Measurements from ENCODE around the gene ST8SIA4.

ST8SIA4 gene

DNA sequence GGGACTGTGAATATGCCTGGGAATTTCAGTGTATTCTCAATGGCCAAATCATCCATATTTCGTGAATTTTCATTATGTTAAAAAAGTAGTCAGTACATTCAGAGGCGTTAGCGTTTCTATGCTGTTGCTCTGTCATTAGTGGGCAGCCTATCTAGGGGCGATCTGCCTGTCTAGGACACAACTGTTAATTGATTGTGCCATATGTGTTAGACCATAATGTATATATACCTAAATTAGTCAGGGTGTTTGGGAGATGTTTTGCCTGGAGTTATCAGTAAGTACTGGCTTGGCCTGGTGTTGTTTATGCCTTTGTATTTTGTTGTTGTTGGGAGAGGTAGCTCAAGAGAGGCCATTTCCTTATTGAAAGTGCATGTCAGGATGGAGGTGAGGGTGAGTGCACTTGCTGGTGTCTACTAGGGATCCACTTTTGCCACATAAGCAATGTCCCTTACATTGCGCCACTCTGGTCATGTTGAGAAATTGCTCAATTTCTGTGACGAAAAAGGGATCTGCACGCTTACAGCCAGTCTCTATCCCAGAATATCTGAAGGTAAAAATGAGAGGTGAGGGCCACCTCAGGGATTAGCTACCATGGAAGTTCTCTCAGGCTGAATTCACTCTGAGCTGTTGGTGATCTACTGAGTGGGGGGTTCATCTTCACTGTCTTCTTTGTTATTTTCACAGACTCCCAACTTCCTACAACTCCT, 123.3 kb downstream of the ST8SIA4 start:
- DNase-seq, result no peak

DNA sequence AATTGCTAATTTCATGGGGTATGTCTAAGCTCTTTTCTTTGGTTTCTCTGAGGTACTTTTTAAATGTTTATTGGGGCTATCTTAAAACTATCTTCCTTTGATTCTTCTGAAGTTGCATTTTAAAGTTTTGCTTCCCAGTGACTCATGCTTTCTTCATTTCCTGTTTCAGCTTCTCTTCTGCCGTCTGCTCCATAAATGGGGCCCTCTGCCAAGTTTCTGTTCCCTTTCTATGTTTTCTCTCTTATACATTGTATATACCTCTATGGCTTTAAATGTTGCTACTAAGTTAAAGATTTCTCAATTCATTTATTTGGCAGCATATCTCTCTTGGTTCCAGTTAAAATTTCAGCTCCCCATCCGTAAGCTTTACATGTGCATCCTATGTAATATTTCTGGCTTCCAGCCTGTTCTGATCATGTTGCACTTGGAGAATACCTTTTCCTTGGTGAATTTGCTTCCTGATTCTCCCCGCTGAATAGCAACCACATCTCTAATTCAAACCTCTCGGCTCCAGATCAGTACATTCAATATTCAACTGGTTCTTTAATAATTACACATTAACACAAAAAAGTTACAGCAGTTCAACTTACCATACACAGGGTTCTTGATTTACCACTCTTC, 125.3 kb downstream of the ST8SIA4 start:
- peak in 1 of 2 donors; percentile 4 for DNase-seq

DNA sequence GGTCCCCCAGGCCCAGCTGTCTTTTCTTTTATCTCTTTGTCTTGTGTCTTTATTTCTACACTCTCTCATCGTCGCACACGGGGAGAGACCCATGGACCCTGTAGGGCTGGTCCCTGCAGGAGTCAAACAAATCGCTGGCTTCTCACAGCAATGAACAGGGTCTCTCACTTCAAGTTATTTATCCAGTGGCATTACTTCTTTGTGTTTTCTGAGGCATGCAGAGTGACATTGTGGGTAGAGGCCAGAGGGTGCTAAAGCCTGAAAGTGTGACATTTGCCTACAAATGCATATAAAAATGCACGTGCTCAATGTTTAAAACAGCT, 127.6 kb downstream of the ST8SIA4 start:
- no peak for DNase-seq

DNA sequence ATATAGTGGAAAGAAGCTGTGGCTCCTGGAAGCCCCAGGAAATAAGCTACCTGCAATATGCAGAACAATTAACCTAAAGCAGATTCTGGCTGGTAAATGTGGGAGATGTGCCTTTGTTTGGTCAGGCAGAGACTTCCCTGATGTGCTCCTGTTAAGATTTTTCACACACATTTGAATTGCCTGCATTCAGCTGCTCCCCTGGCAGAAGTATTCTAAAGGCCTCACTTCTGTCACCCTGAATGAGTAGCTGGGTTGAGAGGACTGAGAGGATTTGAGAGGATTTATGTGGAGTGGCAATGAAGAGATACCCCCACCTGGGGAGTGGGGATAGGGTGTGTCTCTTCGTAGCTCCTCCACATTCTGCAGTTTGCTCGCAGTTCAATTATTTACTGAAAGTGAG, 130.5 kb downstream of the ST8SIA4 start:
- DNase-seq, result no peak

DNA sequence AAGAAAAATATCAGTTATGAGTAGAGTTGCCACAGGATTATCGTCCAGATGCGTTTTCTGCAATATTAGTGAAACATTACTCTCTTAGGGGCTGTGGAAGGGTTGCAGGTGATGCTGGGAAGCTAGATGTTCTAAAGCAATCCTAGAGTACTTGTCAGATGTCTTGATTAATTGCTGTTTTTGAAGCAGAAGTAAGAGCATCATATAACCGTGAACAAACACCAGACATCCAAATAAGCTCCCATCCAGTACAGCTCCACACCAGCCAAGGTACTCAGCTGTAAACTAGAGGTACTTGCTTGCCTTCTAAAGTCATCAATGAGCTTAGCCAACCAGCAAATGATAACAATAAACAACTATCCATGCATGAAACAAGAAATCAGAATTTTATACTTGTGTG, 131.1 kb downstream of the ST8SIA4 start:
- no peak for DNase-seq

DNA sequence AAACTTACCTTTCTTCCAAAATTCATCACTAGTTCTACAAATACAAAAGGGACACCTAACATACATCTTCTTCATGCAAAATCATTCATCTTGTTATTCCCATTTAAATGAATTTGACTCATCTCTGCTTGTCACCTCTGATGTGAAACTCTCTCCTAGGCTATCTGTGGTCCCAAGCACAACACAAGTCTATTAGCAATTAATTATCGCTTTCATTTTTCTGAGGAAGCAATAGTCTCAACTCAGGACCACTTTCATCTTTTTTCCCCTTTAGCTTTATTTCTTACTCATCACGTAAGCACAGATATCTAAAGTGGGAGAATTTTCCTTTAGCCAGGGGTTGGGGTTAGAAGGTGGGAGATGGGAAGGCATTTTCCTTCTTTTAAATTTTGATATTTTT, 131.9 kb downstream of the ST8SIA4 start:
- DNase-seq, result no peak

DNA sequence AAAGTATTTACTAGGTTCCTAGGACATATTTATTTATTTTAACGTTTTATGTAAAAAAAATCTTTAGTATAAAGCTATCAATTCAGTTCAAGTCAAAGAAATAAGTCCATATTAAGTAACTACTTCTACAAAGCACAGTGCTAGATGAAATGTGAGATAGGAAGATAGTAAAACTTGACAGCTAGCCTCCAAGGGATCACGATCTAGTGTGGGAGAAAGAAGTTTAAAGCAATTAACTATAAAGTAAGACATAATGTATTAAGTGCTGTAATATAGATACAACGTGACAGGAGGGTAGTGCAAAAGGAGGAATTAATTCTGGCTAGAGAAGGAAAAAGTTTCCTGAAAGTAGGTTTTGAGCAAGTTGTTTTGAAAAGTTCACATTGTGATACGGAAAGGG, 134.9 kb downstream of the ST8SIA4 start:
- no peak for DNase-seq

DNA sequence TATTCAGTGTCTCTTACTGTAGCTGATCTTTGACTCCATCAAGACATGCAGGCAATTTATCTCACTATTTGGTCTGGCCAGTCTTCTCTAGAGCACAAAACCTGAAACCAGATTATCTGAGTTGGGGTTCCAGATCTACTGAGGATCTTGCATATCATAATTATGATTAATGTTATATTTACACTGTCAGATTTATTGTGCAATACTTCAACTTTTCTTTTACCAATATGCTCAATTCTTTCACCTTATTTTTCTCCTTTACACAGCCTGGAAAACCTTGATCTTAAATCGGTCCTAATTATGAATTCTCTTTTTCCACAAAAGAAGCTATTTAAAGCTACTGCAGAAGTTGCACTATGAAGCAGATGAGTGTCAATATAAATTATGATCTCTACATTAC, 140.1 kb downstream of the ST8SIA4 start:
- no peak for DNase-seq

DNA sequence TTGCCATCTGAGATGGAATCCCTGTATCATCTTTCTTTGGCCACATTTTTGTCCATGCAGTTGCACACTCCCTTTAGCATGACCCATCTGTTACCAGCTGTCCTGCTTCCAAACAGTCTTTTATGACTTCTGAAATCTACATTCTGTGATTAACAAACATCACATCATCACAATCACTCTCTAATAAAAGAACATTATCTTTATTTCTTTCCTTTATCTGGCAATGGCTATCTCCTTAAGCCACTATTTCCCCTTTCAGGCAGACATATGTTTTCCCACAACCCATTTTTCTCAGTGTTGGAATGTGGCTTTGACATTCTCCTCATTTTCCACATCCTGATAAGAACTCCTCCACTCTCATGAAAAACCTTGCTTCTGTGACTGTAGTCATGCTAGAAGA, 141.0 kb downstream of the ST8SIA4 start:
- DNase-seq, result no peak

DNA sequence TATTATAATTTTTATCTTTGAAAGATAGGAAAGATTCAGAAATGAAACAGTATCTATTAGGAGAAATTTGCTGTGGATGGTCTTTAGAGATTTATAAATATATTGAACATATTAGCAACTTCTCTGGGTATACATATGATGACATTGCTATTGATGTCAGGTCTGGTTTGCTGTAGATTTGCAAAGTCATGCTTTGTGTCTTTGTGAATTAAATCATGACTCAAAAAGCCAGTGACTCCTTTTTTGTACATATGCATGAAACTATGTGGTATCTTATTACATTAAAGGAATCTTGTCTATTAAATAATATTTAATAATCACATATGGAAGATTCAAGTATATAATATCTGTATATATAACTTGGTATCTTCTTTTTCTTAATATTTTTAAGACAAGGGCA, 141.9 kb downstream of the ST8SIA4 start:
- no peak for DNase-seq

DNA sequence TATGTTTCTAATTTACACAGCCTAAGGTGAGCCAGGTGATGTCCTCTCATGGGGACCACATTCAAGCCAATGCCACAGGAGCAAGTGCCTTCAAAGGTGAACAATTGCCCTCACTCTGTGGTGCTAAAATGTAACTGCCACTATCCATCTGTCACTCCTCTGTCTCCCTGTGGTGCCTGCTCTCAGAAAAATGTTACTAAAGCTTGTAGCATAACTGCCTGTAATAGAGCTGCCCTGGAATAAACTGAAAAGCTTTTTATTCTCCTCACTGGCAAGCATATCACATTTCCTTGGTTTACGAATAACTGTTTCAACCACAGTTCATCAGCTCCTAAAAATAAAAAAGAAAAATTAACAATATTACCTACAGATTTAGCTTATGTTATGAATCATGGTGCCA, 142.4 kb downstream of the ST8SIA4 start:
- DNase-seq, result no peak

DNA sequence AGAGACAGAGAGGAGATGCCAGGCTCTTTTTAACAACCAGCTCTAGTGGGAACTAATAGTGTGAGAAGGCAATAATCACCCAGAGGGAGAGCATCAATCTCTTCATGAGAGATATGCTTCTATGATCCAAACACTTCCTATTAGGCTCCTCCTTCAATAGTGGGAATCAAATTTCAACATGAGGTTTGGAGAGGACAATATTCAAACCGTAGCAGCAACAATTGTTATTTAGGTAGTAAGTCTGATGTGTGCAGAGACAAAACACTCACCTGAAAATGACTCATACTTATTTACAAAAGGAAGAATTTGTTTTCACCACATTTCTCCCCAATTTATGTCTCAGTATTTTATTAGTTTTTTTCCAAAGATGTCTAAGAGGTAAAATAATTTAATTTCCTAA, 144.3 kb downstream of the ST8SIA4 start:
- DNase-seq, result no peak

DNA sequence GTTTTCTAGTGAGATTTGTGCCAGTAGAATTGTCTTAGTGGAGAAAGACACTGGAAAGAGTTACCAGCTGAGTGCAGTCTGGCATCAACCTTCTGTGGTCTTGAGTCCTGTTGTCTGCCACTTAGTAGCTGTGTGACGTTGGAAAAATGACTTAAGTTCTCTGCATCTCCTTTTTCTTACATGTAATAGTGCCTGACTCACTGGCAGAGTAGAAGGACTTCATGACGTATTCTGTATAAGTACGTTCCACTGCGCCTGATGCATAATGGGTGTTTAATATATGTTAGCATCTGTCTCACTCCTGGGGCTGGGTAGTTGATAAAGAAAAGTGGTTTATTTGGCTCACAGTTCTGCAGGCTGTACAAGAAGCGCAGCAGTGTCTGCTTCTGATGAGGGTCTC, 144.8 kb downstream of the ST8SIA4 start:
- no peak for DNase-seq

DNA sequence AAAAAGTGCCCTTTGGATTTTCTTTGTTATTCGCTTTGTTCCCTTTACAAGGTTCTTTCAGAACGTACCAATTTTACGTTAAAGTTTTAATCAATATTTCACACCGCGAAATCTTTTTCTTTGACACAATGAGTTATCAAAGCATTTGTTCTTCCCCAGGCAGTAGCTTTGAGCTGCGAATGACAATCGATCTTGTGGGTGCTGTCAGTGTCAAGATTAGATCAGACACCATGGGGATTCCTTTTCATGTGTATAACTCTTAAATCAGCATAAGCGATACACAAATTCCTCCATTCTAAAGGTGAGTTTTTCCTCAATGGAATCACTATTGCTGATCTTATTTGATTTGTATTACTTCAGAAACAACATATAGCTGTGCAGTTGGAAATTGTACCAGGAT, 145.5 kb downstream of the ST8SIA4 start:
- no peak for DNase-seq

All from stimulated activated CD4-positive, alpha-beta T cell treated with anti-CD3 and anti-CD28 coated beads, Interleukin-2, amount 100 ng/mL, for 24 hours (primary cell).